SHP77 treated with DMSO at 0.1 percent for 48 hours (cell line): ENCODE measurements around the gene RAB42.
A peak's percentile ranks its signal among the peaks of the same experiment; 100 is the strongest.
"Not testable (repeated sequence)": the region's sequence is repeated elsewhere in the genome, so short reads cannot be mapped to it uniquely, and the experiment has no call there.

Source experiments
- DNase-seq: peaks from one replicate; lab custom pipeline; 2025; lab: John Stamatoyannopoulos, UW

The RAB42 gene

GRCh38 chr1:28591708-28592320 lies at the start of gene RAB42:
TSS of gene RAB42 (plus strand) at chr1:28592265. CDS start at chr1:28592512, 247 bp downstream.
- DNase-seq, result no peak

- DNase-seq, result no peak
Observed at GRCh38 chr1:28545246-28545628, 46.8 kb upstream of the RAB42 start.

GRCh38 chr1:28548318-28548717 lies 43.7 kb upstream of the RAB42 start:
- DNase-seq, result no peak

- DNase-seq, result no peak
Observed at GRCh38 chr1:28551381-28551780, 40.7 kb upstream of the RAB42 start.

- DNase-seq, result peak; percentile 92
Observed at GRCh38 chr1:28552758-28553663, 39.1 kb upstream of the RAB42 start, which contains the start of gene TRNAU1AP. TSS of gene TRNAU1AP (plus strand) at chr1:28553085. CDS start at chr1:28553111, 26 bp downstream.

- DNase-seq, result no peak
Observed at GRCh38 chr1:28560886-28561285, 31.2 kb upstream of the RAB42 start.

- DNase-seq, result no peak
Observed at GRCh38 chr1:28564310-28564709, 27.8 kb upstream of the RAB42 start.

GRCh38 chr1:28565040-28565439 lies 27.0 kb upstream of the RAB42 start:
- no peak for DNase-seq

GRCh38 chr1:28565726-28566125 lies 26.3 kb upstream of the RAB42 start:
- no peak for DNase-seq

- DNase-seq, result no peak
Observed at GRCh38 chr1:28566931-28567330, 25.1 kb upstream of the RAB42 start.

- DNase-seq, result no peak
Observed at GRCh38 chr1:28571911-28572310, 20.2 kb upstream of the RAB42 start.

- not testable (repeated sequence) for DNase-seq
Observed at GRCh38 chr1:28572891-28573290, 19.2 kb upstream of the RAB42 start.

- no peak for DNase-seq
Observed at GRCh38 chr1:28573564-28573963, 18.5 kb upstream of the RAB42 start.

- DNase-seq, result no peak
Observed at GRCh38 chr1:28577052-28577678, 14.9 kb upstream of the RAB42 start.

- DNase-seq, result no peak
Observed at GRCh38 chr1:28577738-28578536, 14.1 kb upstream of the RAB42 start.

- DNase-seq, result no peak
Observed at GRCh38 chr1:28578696-28579218, 13.3 kb upstream of the RAB42 start.

- no peak for DNase-seq
Observed at GRCh38 chr1:28579401-28579800, 12.7 kb upstream of the RAB42 start.

- no peak for DNase-seq
Observed at GRCh38 chr1:28580722-28581530, 11.1 kb upstream of the RAB42 start.

- DNase-seq, result peak; percentile 75
Observed at GRCh38 chr1:28581531-28582247, 10.4 kb upstream of the RAB42 start.

GRCh38 chr1:28582248-28582615 lies 9.8 kb upstream of the RAB42 start:
- no peak for DNase-seq
